SIG-M5 treated with dmso at 0.1 percent for 504 hours (cell line): Measurements from ENCODE around the gene GSK3B.
"Not testable (repeated sequence)": the region's sequence is repeated elsewhere in the genome, so short reads cannot be mapped to it uniquely, and the experiment has no call there.

Experiments
- DNase-seq: peaks from one replicate; lab custom pipeline; 2025; ENCODE audit not compliant: unreplicated experiment; lab: John Stamatoyannopoulos, UW

The GSK3B gene

GRCh38 chr3:120057626-120058025, 36.6 kb downstream of the GSK3B start:
- DNase-seq, result no peak

- no peak for DNase-seq
Observed at GRCh38 chr3:120057029-120057428, 37.2 kb downstream of the GSK3B start.

- not testable (repeated sequence) for DNase-seq
Observed at GRCh38 chr3:120053647-120054046, 40.6 kb downstream of the GSK3B start.

- DNase-seq, result no peak
Observed at GRCh38 chr3:120052677-120053076, 41.6 kb downstream of the GSK3B start.

- DNase-seq, result no peak
Observed at GRCh38 chr3:120052225-120052624, 42.0 kb downstream of the GSK3B start.

GRCh38 chr3:120051570-120051969, 42.7 kb downstream of the GSK3B start:
- not testable (repeated sequence) for DNase-seq

GRCh38 chr3:120049881-120050539, 44.2 kb downstream of the GSK3B start:
- no peak for DNase-seq

GRCh38 chr3:120049072-120049471, 45.2 kb downstream of the GSK3B start:
- no peak for DNase-seq

GRCh38 chr3:120048355-120049041, 45.7 kb downstream of the GSK3B start:
- DNase-seq, result no peak

- no peak for DNase-seq
Observed at GRCh38 chr3:120047686-120048085, 46.6 kb downstream of the GSK3B start.

GRCh38 chr3:120040813-120041377, 53.4 kb downstream of the GSK3B start:
- no peak for DNase-seq

- DNase-seq, result no peak
Observed at GRCh38 chr3:120039642-120040610, 54.3 kb downstream of the GSK3B start.

GRCh38 chr3:120033596-120033995, 60.7 kb downstream of the GSK3B start:
- DNase-seq, result peak; percentile 70

GRCh38 chr3:120031561-120031960, 62.7 kb downstream of the GSK3B start:
- DNase-seq, result no peak

- no peak for DNase-seq
Observed at GRCh38 chr3:120029749-120030148, 64.5 kb downstream of the GSK3B start.

GRCh38 chr3:120028271-120029047, 65.8 kb downstream of the GSK3B start:
- no peak for DNase-seq

GRCh38 chr3:120027226-120027625, 67.0 kb downstream of the GSK3B start:
- no peak for DNase-seq

GRCh38 chr3:120025520-120025919, 68.7 kb downstream of the GSK3B start:
- no peak for DNase-seq

- DNase-seq, result no peak
Observed at GRCh38 chr3:120024103-120024502, 70.1 kb downstream of the GSK3B start.

GRCh38 chr3:120022729-120023128, 71.5 kb downstream of the GSK3B start:
- DNase-seq, result no peak
